HT1080 (cell line): ENCODE data around the gene RUNDC3A. TPM values are rescaled to one million over a fixed set of nuclear protein-coding genes. Genes with fewer than 3 reads are reported as not detected.

Source experiments
- DNase-seq: peaks from one replicate; pipeline ENCODE4 v3.0.0-alpha.2; 2015; ENCODE audit warnings: low read depth
- total RNA-seq: library from RNA; depleted of rRNA; stranded (reverse); fragments of >200 nt; shearing (Covaris generic); gene quantifications from 2 replicates; pipeline ENCODE4 v1.2.3, GENCODE V29; 2014

The RUNDC3A gene
- total RNA-seq, 1 experiment from 2014 or later = 0.31 TPM

GRCh38 chr17:44283344-44284023 lies 24.9 kb upstream of the RUNDC3A start:
- DNase-seq = no peak

GRCh38 chr17:44284024-44284400 lies 24.4 kb upstream of the RUNDC3A start:
- no peak for DNase-seq

GRCh38 chr17:44287651-44288050 lies 20.8 kb upstream of the RUNDC3A start:
- DNase-seq = no peak

GRCh38 chr17:44293509-44294226 lies 14.7 kb upstream of the RUNDC3A start:
- DNase-seq = no peak

- no peak for DNase-seq
Measured at GRCh38 chr17:44297975-44298374, 10.4 kb upstream of the RUNDC3A start.

- no peak for DNase-seq
Measured at GRCh38 chr17:44304651-44305050, 3.8 kb upstream of the RUNDC3A start.

- DNase-seq = no peak
Measured at GRCh38 chr17:44307387-44308186, 814 bp upstream of the RUNDC3A start.

GRCh38 chr17:44308865-44309264 lies 464 bp downstream of the RUNDC3A start:
- no peak for DNase-seq

GRCh38 chr17:44309472-44309871 lies 1.1 kb downstream of the RUNDC3A start:
- no peak for DNase-seq

- no peak for DNase-seq
Measured at GRCh38 chr17:44310188-44310587, 1.8 kb downstream of the RUNDC3A start.

GRCh38 chr17:44310609-44311376 lies 2.4 kb downstream of the RUNDC3A start:
- DNase-seq = no peak

GRCh38 chr17:44311562-44312181 lies 3.3 kb downstream of the RUNDC3A start:
- DNase-seq = no peak

- DNase-seq = no peak
Measured at GRCh38 chr17:44312396-44313104, 4.1 kb downstream of the RUNDC3A start.

GRCh38 chr17:44314031-44314430 lies 5.6 kb downstream of the RUNDC3A start:
- no peak for DNase-seq

GRCh38 chr17:44314524-44314868 lies 6.1 kb downstream of the RUNDC3A start:
- no peak for DNase-seq

GRCh38 chr17:44314869-44315661 lies 6.7 kb downstream of the RUNDC3A start:
- DNase-seq = no peak

GRCh38 chr17:44315760-44316731 lies 7.6 kb downstream of the RUNDC3A start:
- DNase-seq = no peak

- no peak for DNase-seq
Measured at GRCh38 chr17:44317545-44317944, 9.1 kb downstream of the RUNDC3A start.
